AG04449 (cell line): Measurements from ENCODE around the gene ADGRF4.

Source experiments
- CTCF ChIA-PET: fragments of 350-600 bp; formaldehyde crosslinking; extraction: SDS; loops from one replicate; lab custom pipeline; 2021; ENCODE audit warnings: antibody characterized with exemption; lab: Yijun Ruan, JAX
- POLR2A ChIA-PET: fragments of 400-600, 350-600 bp; formaldehyde crosslinking; extraction: SDS; loops from one replicate; lab custom pipeline; 2020; ENCODE audit warnings: antibody characterized with exemption, inconsistent platforms; lab: Yijun Ruan, JAX
- DNase-seq: peaks from one replicate; pipeline ENCODE4 v3.0.0-alpha.2; 2010; ENCODE audit warnings: low read depth, low spot score
- H3K4me3 ChIP-seq: 2 replicates; pipeline ENCODE4 v1.5.1; 2011; ENCODE audit warnings: low read depth, mild to moderate bottlenecking, control low read depth, low read length
- TF ChIP-seq, protein P1 (sequence below): IDR thresholded peaks from one replicate; pipeline ENCODE4 v1.5.1; 2011; ENCODE audit warnings: mild to moderate bottlenecking, moderate library complexity, low read length, control low read depth, inconsistent platforms; ENCODE audit not compliant: insufficient read depth; ENCODE audit errors: missing control alignments

The ADGRF4 gene

DNA sequence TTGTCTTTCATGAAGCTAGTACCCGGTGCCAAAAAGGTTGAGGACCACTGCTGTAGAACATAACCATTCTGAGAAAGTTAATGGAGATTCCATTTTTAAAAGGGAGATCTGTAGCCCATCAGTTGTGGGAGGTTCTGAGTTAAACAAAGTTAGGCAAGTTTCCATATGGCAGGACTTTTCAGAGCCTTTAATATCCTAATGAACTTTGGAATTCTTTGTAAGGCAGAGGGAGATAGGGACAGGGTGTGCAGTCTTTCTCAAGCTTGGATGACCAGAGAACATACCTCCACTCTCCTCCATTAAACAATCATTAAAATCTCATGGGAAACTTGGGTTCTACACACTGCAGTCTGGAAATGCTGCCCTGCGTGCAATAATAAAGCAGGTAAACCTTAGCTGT, 14.8 kb downstream of the ADGRF4 start:
- TF ChIP-seq, protein P1, sequence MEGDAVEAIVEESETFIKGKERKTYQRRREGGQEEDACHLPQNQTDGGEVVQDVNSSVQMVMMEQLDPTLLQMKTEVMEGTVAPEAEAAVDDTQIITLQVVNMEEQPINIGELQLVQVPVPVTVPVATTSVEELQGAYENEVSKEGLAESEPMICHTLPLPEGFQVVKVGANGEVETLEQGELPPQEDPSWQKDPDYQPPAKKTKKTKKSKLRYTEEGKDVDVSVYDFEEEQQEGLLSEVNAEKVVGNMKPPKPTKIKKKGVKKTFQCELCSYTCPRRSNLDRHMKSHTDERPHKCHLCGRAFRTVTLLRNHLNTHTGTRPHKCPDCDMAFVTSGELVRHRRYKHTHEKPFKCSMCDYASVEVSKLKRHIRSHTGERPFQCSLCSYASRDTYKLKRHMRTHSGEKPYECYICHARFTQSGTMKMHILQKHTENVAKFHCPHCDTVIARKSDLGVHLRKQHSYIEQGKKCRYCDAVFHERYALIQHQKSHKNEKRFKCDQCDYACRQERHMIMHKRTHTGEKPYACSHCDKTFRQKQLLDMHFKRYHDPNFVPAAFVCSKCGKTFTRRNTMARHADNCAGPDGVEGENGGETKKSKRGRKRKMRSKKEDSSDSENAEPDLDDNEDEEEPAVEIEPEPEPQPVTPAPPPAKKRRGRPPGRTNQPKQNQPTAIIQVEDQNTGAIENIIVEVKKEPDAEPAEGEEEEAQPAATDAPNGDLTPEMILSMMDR = no peak
- H3K4me3 ChIP-seq = no peak overlapping the region
- DNase-seq = no peak
- POLR2A ChIA-PET = no interaction called here
- CTCF ChIA-PET = no interaction called here

DNA sequence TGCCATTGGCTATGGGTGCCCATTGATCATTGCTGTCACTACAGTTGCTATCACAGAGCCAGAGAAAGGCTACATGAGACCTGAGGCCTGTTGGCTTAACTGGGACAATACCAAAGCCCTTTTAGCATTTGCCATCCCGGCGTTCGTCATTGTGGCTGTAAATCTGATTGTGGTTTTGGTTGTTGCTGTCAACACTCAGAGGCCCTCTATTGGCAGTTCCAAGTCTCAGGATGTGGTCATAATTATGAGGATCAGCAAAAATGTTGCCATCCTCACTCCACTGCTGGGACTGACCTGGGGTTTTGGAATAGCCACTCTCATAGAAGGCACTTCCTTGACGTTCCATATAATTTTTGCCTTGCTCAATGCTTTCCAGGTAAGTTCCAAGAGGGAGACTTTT, 16.4 kb downstream of the ADGRF4 start:
- ChIA-PET CTCF (no interaction called here), POLR2A (no interaction called here)
- no peak overlapping the region for H3K4me3 ChIP-seq
- DNase-seq = no peak
- TF ChIP-seq, protein P1 = no peak

GRCh38 chr6:47715782-47716181, 17.4 kb downstream of the ADGRF4 start:
- ChIA-PET POLR2A (no interaction called here), CTCF (no interaction called here)
- TF ChIP-seq, protein P1 = no peak
- no peak overlapping the region for H3K4me3 ChIP-seq
- no peak for DNase-seq

DNA sequence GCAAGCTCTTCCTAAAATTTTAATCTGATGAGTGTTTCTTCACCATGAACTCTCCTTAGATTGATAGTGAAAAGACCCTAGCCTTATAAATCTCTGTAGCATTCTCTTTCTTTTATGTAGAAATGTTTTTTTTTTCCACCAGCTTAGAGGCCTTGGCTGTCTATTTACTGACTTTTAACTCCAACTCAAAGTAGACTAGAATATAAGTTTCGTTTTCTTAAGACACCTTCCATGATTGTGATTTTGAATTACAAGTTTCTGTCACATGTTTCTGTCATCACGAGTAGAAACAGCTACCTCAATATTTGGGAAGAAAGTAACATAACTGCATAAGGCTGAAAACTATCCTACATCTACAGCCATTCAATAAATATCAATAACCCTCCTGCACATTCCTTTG, 17.8 kb downstream of the ADGRF4 start:
- H3K4me3 ChIP-seq = no peak overlapping the region

DNA sequence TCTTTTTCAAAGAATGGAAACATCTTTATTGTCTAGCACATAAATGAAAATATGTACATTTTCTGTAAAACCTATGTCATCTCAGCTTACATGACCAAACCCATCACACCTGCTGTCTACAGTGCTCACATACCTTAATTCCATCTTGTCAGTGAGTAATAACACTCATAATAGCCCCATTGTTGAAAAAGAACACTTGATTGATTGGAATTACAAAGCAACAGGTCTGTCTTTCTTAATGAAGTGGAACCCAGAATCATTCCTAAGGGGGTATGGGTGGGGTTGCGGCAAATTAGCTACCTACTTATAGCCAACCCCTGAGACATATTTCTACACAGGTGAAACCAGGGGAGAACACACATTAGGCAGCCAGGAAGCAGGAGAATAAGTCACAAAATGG, 20.2 kb downstream of the ADGRF4 start:
- DNase-seq = no peak
- no peak overlapping the region for H3K4me3 ChIP-seq
- POLR2A ChIA-PET = no interaction called here
- CTCF ChIA-PET = no interaction called here
- TF ChIP-seq, protein P1 = no peak

More for the DNA sequence above, 17.8 kb downstream of the ADGRF4 start:
- ChIA-PET POLR2A (no interaction called here), CTCF (no interaction called here)
- TF ChIP-seq, protein P1 = no peak
- no peak for DNase-seq

DNA sequence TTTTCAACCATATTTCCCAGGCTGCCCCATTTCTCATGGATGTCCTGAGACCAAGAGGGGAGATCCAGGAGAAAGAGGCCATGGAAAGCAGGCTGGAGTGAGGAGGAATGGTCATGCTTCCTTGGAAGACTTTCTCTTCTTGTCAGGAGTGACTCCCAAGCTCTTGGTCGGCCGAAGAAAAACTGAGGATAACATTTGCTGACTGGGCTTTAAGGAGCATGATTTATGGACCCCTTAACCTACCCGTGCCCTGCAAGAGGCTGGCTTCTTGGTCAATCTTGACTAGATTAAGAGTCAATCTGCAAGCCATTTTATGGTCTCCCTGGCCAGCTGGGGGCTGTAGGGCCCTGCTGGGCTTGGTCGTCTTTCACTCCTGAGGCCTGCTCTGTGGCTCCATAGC, 22.8 kb downstream of the ADGRF4 start:
- no peak overlapping the region for H3K4me3 ChIP-seq
- CTCF ChIA-PET = no interaction called here
- TF ChIP-seq, protein P1 = no peak
- POLR2A ChIA-PET = no interaction called here
- DNase-seq = no peak
